OCI-LY1 (cell line): ENCODE results near the gene COL1A2.

Source experiments
- H2AFZ ChIP-seq: fragments of 200-600 bp; sonication (generic), shearing (Covaris generic); 2 replicates; pipeline ENCODE4 v1.6.0; 2014; ENCODE audit warnings: antibody characterized with exemption, mild to moderate bottlenecking, low read length
- H3F3A ChIP-seq: fragments of 200-600 bp; sonication (generic), shearing (Covaris generic); 2 replicates; pipeline ENCODE4 v1.6.0; 2014; ENCODE audit warnings: mild to moderate bottlenecking, antibody characterized with exemption, low read length, moderate library complexity; ENCODE audit not compliant: insufficient read depth
- H3K27ac ChIP-seq: fragments of 200-600 bp; sonication (generic); 2 replicates; pipeline ENCODE4 v1.5.1; 2014; ENCODE audit warnings: low read length, mixed run types, mild to moderate bottlenecking, low read depth; ENCODE audit not compliant: poor library complexity, severe bottlenecking
- H3K27me3 ChIP-seq: fragments of 200-600 bp; sonication (generic); 2 replicates; pipeline ENCODE4 v1.6.0; 2014; ENCODE audit warnings: antibody characterized with exemption, mild to moderate bottlenecking, low read length, moderate library complexity; ENCODE audit not compliant: insufficient read depth
- H3K36me3 ChIP-seq: fragments of 200-600 bp; sonication (generic); 2 replicates; pipeline ENCODE4 v1.6.1; 2014; ENCODE audit warnings: mild to moderate bottlenecking, antibody characterized with exemption, low read length, moderate library complexity, mixed read lengths; ENCODE audit not compliant: insufficient read depth
- H3K4me1 ChIP-seq: fragments of 200-600 bp; sonication (generic); 2 replicates; pipeline ENCODE4 v1.5.1; 2014; ENCODE audit warnings: mild to moderate bottlenecking, low read length, moderate library complexity; ENCODE audit not compliant: insufficient read depth, severe bottlenecking
- H3K4me2 ChIP-seq: fragments of 200-600 bp; sonication (generic), shearing (Covaris generic); 2 replicates; pipeline ENCODE4 v1.6.1; 2014; ENCODE audit warnings: low read length
- H3K4me3 ChIP-seq: fragments of 200-600 bp; sonication (generic); 2 replicates; pipeline ENCODE4 v1.5.1; 2014; ENCODE audit warnings: low read length, low read depth, mild to moderate bottlenecking, mixed read lengths; ENCODE audit not compliant: poor library complexity, severe bottlenecking
- H3K79me2 ChIP-seq: fragments of 200-600 bp; shearing (Covaris generic); 2 replicates; pipeline ENCODE4 v1.6.1; 2016; ENCODE audit warnings: mixed run types, low read length, mixed read lengths; ENCODE audit not compliant: insufficient read depth
- H3K9ac ChIP-seq: fragments of 200-600 bp; sonication (generic), shearing (Covaris generic); 2 replicates; pipeline ENCODE4 v1.6.1; 2014; ENCODE audit warnings: mild to moderate bottlenecking, low read length, mixed read lengths
- H3K9me2 ChIP-seq: fragments of 200-600 bp; sonication (generic), shearing (Covaris generic); 2 replicates; pipeline ENCODE4 v1.6.1; 2014; ENCODE audit warnings: low read depth, mild to moderate bottlenecking, low read length, mixed read lengths
- H3K9me3 ChIP-seq: fragments of 200-600 bp; shearing (Covaris generic); 2 replicates; pipeline ENCODE4 v1.6.1; 2014; ENCODE audit warnings: low read length, mixed read lengths
- H4K20me1 ChIP-seq: fragments of 200-600 bp; sonication (generic), shearing (Covaris generic); 2 replicates; pipeline ENCODE4 v1.6.0; 2016; ENCODE audit warnings: mild to moderate bottlenecking, low read length; ENCODE audit not compliant: insufficient read depth
- CTCF ChIP-seq: fragments of 200-600 bp; sonication (generic), shearing (Covaris generic); IDR thresholded peaks from 2 replicates; pipeline ENCODE4 v1.5.1; 2017; ENCODE audit warnings: mild to moderate bottlenecking, antibody characterized with exemption, low read length, moderate library complexity, mixed read lengths
- EZH2 ChIP-seq: fragments of 200-600 bp; sonication (generic), shearing (Covaris generic); IDR thresholded peaks from 2 replicates; pipeline ENCODE4 v1.8.0; 2017; ENCODE audit warnings: borderline replicate concordance, mixed run types, mild to moderate bottlenecking, antibody characterized with exemption, low read length, moderate library complexity, mixed read lengths

COL1A2 gene

GRCh38 chr7:94441138-94441537, 46.4 kb downstream of the COL1A2 start:
- Histone ChIP-seq H3K4me2 (no peak overlapping the region), H3K9ac (no peak overlapping the region), H4K20me1 (no peaks in the 10 kb centered on the region), H3K27me3 (no peaks in the 10 kb centered on the region), H3K27ac (no peak overlapping the region), H3K79me2 (no peaks in the 10 kb centered on the region), H3K4me1 (no peaks in the 10 kb centered on the region), H3K9me3 (no peaks in the 10 kb centered on the region), H3F3A (no peaks in the 10 kb centered on the region), H2AFZ (no peak overlapping the region), H3K9me2 (no peaks in the 10 kb centered on the region), H3K4me3 (no peak overlapping the region), H3K36me3 (no peaks in the 10 kb centered on the region)
- TF ChIP-seq CTCF (no peak), EZH2 (no peak)

DNA sequence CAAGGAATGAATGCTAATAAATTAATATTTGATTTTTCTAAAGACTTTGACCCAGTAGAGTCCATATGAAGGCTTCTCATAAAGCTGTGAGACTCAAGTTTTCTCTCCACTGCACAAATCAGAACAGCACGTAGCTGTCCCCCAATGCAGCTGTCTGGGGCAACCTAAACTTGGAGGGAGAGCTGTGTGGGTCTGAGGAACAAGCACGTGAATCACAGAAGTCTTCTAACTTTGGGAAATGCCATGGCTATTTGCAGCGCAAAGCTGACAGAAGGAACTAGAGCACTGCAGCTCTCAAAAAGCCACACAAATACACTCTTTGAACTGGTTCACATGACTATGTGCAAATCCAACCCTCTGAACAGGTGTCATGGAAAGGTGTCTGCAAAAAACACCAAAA, 47.9 kb downstream of the COL1A2 start:
- Histone ChIP-seq H3F3A (no peaks in the 10 kb centered on the region), H2AFZ (no peak overlapping the region), H3K27me3 (no peaks in the 10 kb centered on the region), H4K20me1 (no peaks in the 10 kb centered on the region), H3K36me3 (no peaks in the 10 kb centered on the region), H3K4me2 (no peak overlapping the region), H3K4me1 (no peaks in the 10 kb centered on the region), H3K9ac (no peak overlapping the region), H3K9me2 (no peaks in the 10 kb centered on the region), H3K9me3 (no peaks in the 10 kb centered on the region), H3K4me3 (no peak overlapping the region), H3K79me2 (no peaks in the 10 kb centered on the region), H3K27ac (no peak overlapping the region)
- TF ChIP-seq EZH2 (no peak), CTCF (no peak)

DNA sequence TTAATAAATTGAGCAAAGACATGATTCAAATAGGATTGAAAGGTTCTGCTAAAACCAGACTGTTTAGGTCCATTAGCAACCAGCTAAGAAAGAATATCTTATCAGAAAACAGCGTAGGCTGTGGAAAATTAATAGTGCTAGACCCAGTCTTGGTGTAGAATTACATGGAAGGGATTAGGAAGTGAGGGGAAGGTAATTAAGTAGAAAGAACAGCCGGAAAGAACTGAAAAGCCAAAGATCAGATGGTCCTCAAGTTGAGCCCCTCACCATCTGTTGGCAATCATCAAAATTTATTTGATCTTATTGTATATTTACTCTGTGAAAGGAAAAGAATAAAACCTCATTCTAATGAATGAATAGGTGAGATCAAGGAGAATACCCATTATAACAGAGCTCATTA, 50.1 kb downstream of the COL1A2 start:
- H3K9me2 ChIP-seq: no peaks in the 10 kb centered on the region
- no peaks in the 10 kb centered on the region for H3K9me3 ChIP-seq
- no peaks in the 10 kb centered on the region for H3K79me2 ChIP-seq
- no peak overlapping the region for H3K27ac ChIP-seq
- TF ChIP-seq CTCF (no peak), EZH2 (no peak)
- no peak overlapping the region for H3K4me3 ChIP-seq
- H4K20me1 ChIP-seq: no peaks in the 10 kb centered on the region
- no peak overlapping the region for H3K4me2 ChIP-seq
- no peaks in the 10 kb centered on the region for H3K36me3 ChIP-seq
- no peaks in the 10 kb centered on the region for H3K27me3 ChIP-seq
- no peaks in the 10 kb centered on the region for H3F3A ChIP-seq
- H3K9ac ChIP-seq: no peak overlapping the region
- peaks cover 6% of the 10 kb centered on the region for H3K4me1 ChIP-seq
- no peak overlapping the region for H2AFZ ChIP-seq
